C4-2B (cell line): Measurements from ENCODE around the gene ATG9B.

Experiments
- H3K27ac ChIP-seq: fragments of 450-650 bp; 2 replicates; pipeline ENCODE4 v1.5.1; 2017
- ZFX ChIP-seq: fragments of 450-650 bp; IDR thresholded peaks from 2 replicates; pipeline ENCODE4 v1.6.1; 2017
- TF ChIP-seq, protein P1 (sequence below): fragments of 450-650 bp; conservative IDR thresholded peaks from 2 replicates; pipeline ENCODE4 v1.5.1; 2017; ENCODE audit warnings: mild to moderate bottlenecking

Gene ATG9B

DNA sequence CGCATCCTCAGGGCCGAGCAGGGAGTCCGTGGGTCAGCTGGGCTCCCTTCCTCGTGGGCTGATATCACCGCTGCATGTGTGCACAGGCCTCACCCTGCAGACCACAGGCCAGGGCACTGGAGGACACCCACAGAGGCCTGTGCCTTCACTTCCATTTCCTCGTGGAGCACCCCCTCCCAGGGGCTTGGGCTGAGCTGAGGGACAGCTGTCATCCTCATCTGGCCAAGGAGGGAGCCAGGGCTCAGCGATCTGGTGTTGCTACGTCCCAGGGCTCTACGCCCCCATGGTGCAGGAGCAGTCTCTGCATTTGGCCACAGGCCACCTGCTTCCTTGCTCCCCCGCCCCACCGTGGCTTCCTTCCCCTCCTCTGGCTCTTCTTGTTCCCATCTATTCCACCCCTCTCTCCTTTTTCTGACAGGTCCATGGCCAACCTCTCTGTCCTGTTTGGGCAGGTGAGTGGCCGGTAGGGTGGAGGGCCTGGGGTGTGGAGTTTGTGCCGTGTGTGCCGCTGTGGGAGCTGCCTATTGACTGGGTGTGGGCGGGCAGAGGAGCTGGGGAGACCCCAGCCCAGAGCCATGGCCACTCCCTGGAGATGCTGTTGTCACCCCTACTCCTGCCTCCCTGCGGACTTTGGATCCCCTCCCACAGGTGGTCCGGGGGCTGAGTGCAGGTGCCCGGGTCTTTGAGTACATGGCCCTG lies 15.7 kb upstream of the ATG9B start:
- H3K27ac ChIP-seq, result no peak overlapping the region
- TF ChIP-seq ZFX, result no peak
- TF ChIP-seq, protein P1, sequence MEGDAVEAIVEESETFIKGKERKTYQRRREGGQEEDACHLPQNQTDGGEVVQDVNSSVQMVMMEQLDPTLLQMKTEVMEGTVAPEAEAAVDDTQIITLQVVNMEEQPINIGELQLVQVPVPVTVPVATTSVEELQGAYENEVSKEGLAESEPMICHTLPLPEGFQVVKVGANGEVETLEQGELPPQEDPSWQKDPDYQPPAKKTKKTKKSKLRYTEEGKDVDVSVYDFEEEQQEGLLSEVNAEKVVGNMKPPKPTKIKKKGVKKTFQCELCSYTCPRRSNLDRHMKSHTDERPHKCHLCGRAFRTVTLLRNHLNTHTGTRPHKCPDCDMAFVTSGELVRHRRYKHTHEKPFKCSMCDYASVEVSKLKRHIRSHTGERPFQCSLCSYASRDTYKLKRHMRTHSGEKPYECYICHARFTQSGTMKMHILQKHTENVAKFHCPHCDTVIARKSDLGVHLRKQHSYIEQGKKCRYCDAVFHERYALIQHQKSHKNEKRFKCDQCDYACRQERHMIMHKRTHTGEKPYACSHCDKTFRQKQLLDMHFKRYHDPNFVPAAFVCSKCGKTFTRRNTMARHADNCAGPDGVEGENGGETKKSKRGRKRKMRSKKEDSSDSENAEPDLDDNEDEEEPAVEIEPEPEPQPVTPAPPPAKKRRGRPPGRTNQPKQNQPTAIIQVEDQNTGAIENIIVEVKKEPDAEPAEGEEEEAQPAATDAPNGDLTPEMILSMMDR, result no peak

DNA sequence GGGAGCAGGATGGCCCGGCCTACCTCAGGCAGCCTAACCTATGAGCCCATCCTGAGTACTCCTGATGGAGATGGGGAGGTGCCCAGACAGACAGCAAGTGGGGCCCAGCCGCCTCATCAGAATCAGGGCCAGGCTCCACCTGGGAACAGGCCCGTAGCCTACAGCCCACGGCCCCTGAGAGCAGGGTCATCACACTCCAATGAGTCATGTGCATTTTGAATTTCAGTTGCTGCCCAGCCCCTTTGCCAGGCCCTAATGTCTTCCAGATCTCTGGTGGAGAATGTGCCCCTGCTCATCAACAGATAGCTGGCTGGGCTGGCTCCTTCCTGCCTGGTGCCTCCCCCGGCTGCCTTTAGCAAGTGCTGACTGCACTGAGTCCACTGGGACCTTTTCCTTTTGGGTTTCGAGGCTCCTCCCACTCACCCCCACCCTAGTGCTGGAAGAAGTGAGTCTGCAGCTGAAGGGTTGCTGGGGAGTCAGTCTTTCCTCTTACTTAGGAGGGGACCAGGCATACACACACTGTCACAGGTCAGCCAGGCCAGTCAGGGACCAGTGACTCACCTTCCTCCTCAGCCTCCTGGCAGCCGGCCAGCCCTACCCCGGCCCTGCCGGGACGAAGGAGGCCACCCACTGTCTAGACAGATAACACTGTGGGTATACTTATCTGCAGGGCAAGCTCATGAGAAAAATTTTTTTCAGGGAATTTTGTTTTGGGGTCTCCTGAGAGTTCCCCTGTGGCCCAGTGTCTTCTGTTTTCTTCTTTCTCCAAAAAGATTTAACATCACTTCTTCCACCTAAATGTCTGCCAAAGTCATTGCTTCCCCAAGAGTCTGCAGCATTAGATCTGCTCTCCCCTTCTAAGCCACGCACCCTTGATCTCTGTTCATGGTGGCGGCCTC lies 14.9 kb upstream of the ATG9B start:
- H3K27ac ChIP-seq, result no peak overlapping the region
- no peak for TF ChIP-seq ZFX
- TF ChIP-seq, protein P1, result no peak

GRCh38 chr7:151035902-151036301 lies 11.6 kb upstream of the ATG9B start:
- H3K27ac ChIP-seq, result no peak overlapping the region
- TF ChIP-seq ZFX, result no peak
- TF ChIP-seq, protein P1, result no peak

- no peak for TF ChIP-seq ZFX
- TF ChIP-seq, protein P1, result no peak
- H3K27ac ChIP-seq, result no peak overlapping the region
Measured at GRCh38 chr7:151035026-151035717, 10.9 kb upstream of the ATG9B start.

- TF ChIP-seq, protein P1, result no peak
- TF ChIP-seq ZFX, result no peak
- H3K27ac ChIP-seq, result no peak overlapping the region
Measured at GRCh38 chr7:151034312-151035025, 10.2 kb upstream of the ATG9B start.

- H3K27ac ChIP-seq, result no peak overlapping the region
- no peak for TF ChIP-seq ZFX
- TF ChIP-seq, protein P1, result no peak
Measured at GRCh38 chr7:151033864-151034249, 9.6 kb upstream of the ATG9B start.
